Measurements from ENCODE around the gene MYL6.
"Not testable (repeated sequence)": the region's sequence is repeated elsewhere in the genome, so short reads cannot be mapped to it uniquely, and the experiment has no call there.

Gene MYL6

DNA sequence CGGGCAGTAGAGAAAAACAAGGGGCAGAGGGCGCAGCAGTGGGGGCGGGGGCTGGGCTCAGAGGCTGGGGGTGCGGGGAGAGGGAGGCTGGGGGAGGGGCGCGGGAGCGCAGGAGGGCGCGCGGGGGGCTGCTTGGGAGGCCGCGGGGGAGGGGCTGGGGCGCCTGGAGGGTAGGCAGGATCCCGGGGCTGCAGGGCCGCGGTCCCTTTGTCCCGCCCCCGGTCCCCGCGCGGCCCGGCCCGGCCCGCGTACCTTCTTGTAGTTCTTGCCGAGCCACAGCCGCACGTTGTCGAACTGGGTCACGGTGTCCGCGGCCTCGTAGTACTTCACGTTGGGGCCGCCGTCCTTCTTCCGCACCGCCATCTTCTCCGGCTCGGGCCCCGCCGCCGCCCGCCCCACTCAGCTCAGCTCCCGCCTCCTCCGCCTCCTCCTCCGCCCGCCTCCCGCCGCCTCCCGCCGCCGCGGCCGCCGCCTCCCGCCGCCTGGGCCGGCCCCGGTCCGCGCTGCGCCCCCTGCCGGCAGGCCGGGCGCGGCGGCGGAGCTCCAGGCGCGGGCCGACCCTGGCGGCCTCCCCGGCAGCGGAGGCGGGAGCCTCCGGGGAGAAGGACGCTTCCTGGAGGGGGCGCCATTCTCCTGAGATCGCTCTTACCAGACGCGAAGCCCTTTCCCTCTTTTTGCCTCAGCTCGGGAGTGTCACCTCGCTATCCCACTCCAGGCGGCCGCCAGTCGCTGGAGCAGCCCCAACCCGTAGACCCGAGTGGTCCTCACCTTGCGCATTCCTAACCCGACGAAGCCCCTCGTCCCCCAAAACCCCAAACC lies 31.1 kb downstream of the MYL6 start, which contains the start of gene SMARCC2:
TSS of gene SMARCC2 (minus strand) at position 385 of the 819 bp plus-strand sequence. CDS start at position 363, 22 bp downstream.
- peak; percentile 66 for DNase-seq (ENCODE audit: low read depth)

DNA sequence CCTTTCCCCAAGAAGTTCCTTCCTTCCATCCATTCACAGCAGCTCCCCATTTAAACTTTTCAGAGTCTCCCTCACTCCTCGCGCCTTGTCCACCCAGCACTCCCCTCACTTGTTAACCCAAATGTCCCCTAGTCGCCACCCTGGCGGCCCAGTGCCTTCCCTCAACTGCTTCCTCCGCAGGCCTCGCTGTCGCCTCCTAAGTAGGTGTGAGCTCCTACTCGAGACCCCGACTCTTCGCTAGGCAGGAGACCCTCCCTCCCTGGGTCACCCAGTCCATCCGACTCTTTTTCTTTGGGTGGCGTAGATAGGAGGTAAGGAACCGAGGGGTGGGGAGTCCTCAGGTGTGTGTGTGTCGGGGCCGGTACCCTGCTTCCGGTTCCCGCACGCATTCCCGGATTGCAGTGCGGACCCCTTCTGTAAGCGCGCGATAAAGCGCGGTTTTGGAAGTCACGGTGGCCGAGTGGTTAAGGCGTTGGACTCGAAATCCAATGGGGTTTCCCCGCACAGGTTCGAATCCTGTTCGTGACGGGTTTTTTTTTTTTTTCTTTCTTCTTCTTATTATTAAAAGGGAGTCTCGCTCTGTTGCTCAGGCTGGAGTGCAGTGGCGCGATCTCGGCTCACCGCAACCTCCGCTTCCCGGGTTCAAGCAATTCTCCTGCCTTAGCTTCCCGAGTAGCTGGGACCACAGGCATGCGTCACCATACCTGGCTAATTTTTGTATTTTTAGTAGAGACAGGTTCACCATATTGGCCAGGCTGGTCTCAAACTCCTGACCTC lies 31.9 kb downstream of the MYL6 start:
- peak; percentile 46 for DNase-seq (ENCODE audit: low read depth)

DNA sequence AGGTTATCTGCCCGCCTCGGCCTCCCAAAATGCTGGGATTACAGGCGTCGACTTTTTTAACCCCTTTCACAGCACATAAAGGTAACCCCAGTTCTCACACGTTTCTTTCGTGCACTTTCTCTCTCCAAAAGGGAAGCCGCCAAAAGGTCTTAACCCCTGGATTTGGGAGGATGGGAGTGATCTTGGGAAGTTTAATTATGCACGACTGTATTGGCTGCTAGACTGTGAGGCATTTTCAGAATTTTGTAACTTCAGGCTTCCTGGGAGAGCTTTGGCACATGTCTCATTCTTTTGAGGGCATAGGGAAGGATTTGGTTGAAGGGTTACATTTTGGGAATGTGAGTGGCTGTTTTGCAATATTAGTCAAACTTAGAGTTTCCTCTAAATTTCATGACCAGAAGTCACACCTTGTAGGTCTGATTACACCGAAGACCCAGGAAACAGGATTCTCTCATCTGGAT lies 32.6 kb downstream of the MYL6 start:
- DNase-seq (ENCODE audit: low read depth), result no peak

DNA sequence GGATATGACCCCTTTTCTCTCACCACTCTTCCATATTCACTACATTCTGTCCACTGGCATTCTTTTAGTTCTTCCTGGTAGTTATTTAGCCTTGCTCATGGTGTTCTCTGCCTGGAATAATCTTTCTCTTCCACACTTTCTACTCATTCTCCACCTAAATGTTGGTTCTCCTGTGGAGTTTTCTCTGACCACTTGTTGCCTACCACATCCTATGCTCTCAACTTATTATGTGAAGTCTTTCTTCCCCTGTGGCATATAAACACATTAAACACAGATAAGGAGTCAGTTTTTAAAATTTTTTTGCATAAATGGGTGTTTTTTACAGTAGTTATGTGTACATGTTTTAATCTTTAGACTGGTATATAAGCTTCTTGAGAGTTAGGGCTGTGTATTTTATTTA lies 34.4 kb downstream of the MYL6 start:
- no peak for DNase-seq (ENCODE audit: low read depth)

DNA sequence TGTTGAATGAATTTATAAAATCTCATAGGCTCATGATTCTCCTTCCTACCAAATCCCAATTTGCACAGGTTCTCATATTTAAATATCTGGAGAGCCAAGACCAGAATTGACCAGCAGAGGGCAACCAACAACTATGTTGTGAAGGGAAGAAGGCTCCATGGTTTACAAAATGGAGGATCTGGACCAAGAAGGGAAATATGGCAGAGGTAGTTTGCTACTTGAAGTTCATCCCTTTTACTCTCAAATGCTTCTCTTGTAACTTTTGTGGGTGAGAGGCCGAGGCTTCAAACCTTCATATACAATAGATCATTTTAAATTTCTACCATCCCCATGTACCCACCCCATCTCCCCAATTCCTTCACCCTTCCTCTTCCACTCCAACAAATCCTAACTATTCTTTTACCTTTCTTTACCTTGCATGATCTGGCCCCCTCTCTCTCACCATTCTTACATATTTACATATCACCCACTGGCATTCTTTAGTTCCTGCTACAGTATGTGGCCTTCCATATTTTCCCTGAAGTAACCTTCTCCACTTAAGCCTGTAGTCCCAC lies 34.9 kb downstream of the MYL6 start:
- peak; percentile 62 for DNase-seq (ENCODE audit: low read depth)

DNA sequence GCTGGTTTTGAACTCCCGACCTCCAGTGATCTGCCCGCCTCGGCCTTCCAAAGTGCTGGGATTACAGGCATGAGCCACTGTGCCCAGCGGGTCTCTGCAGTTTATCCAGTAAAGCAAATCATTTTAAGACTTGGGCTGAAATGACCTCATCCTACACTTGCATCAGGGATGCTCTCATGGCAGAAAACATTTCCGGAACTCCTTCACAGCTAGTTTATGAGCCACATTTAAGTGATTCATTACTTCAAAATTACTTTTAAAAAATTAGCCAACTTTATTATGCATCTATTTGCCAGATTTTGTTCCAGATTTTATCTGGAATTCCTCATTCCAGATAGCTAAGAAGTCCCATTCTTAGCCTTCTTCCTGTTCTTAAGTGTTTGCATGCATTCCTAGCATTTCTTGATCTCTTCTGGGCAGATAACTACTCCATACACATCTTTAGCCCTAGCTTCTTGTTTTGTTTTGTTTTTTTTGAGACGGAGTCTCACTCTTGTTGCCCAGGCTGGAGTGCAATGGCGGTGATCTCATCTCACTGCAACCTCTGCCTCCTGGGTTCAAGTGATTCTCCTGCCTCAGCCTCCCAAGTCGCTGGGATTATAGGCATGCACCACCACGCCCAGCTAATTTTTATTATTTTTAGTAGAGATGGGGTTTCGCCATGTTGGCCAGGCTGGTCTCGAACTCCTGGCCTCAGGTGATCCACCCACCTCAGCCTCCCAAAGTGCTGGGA lies 38.8 kb downstream of the MYL6 start:
- DNase-seq (ENCODE audit: low read depth), result not testable (repeated sequence)

DNA sequence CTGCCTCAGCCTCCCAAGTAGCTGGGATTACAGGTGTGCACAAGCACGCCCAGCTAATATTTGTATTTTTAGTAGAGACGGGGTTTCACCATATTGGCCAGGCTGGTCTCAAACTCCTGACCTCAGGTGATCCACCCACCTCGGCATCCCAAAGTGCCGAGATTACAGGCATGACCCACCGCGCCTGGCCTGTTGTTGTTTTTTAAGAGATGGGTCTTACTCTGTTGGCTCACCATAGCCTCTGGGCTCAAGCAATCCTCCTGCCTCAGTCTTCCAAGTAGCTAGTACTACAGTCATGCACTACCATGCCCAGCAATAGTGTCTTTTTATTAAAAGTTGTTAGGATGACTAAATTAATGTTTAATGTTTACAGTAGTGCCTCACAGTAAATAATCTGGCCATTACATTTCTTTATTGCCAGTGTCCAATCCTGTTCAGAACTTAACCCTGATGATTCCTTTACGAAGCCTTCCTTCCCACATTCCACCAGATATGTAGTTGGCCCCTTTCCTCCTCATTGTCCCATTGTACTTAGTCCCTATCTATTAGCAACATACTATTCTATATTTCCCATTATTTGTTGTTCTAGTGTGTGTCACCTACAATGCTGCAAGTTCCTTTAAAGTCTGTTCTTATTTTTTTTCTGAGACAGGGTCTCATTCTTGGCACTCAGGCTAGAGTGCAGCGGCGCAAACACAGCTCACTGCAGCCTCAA lies 39.9 kb downstream of the MYL6 start:
- no peak for DNase-seq (ENCODE audit: low read depth)

DNA sequence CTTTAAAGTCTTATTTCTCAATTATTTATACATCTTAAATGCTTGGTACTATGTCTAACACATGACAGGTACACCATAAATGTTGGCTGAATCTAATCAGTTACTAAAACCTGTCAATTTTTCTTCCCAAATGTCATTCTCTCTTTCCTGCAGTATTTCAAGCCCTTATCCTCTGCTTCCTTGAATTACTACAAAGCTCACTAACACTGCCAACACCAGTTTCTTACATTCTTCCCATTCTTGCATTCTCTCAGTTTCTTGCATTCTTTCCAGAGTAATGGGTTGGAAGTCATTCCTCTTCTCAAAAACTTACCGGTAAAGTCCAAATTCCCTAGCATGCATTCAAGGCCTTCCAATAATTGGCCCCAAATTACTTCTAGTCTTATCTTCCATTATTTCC lies 40.7 kb downstream of the MYL6 start:
- no peak for DNase-seq (ENCODE audit: low read depth)

DNA sequence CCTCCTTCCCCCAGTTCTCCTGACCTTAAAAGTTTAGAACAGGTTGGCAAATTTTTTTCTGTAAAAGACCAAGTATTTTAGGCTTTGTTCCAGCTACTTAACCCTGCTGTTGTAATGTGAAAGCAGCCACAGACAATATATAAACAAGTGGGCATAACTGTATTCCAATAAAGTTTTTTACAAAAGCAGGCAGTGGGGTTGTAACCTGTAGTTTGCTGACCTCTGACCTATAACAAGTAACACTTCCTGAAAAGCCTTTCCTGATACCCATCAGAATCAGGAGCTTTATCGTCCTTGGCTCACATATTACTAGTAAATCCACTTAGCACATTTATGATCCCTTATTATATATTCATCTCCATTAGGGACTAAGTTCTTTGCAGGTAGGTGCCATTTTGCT lies 44.2 kb downstream of the MYL6 start:
- no peak for DNase-seq (ENCODE audit: low read depth)

DNA sequence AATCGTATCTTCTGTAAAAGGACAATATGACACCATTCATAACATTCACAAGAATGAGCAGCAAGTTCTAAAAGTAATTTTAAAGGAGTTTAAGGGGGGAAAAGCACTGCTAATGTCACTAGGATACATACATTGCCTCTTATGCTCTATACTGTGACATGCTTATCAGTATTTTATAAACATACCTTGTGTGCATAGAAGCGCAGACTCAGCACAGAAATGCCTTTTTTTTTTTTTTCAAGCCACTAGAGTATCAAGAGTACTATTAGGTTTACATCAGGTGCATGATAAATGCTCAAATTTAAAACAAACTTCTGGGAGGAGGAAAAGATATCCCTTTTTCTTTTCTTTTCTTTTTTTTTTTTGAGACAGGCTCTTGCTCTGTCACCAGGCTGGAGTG lies 44.7 kb downstream of the MYL6 start:
- DNase-seq (ENCODE audit: low read depth), result no peak

DNA sequence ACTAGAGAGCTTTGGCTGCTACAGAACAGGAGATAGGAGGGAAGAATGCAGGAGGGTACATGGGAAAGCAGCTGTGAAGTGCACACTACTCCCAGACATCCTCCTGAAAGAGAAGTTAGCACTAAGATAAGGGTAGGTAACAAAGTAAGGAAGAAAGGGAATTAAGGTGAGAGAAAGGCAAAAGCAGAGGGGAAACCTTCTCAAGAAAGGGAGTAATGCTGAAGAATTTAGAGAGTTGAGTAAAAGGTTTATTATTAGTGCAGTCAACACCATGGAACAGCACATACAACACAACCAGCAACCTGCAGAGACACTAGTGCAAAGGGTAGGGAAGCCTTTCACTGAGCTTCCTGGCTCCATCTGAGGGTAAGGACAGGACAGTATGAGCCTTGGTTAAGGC lies 46.1 kb downstream of the MYL6 start:
- DNase-seq (ENCODE audit: low read depth), result no peak

DNA sequence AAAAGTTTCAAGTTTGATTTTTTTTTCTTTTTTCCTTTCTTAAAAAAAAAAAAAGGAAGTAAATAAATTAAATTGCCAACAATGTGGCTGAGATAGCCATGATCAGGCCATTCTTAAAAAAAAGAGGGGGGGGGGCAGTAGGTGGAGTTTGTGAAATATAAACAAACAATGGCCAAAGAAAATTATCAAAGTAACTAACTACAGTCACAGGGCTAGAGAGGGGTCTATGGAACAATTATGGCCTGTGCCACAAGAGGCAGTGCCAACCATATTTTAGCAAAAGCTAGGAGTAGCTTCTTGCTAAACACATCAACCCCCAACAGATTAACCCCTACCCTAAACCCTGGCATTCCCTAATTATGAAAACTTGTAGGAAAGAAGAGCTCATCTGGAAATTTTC lies 47.3 kb downstream of the MYL6 start:
- no peak for DNase-seq (ENCODE audit: low read depth)

DNA sequence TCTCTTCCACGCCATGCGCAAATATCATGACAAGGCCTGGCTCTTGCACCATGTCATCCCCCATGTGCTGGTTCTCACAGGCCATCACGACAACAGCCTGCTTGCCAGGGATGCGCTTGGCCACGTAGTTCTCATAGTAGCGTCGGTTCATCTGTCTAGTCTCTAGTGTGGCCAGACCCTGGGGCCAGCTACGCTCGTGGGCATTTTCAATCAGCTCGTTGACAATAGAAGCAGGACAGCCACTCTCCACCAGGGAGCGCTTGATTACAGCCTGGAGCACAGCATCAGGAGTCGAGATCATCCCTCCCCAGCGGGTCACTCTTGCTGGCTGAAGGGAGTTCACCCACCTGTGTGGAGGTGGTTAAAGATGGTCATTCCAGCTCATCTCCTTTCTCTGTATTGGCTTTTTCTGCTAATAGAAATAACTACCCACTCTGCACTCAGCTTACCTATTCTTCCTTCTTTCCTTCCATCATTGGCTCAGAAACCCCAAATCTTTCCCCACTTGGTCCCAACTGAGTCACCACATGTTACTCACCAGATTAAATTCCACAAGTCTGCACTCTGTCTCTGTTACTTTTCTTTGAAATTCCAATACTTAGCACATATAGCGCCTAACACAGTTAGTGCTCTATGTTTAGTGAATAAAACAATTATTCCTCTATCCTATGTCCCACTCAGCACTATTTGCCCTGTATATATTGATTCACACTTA lies 48.5 kb downstream of the MYL6 start:
- DNase-seq (ENCODE audit: low read depth), result no peak

DNA sequence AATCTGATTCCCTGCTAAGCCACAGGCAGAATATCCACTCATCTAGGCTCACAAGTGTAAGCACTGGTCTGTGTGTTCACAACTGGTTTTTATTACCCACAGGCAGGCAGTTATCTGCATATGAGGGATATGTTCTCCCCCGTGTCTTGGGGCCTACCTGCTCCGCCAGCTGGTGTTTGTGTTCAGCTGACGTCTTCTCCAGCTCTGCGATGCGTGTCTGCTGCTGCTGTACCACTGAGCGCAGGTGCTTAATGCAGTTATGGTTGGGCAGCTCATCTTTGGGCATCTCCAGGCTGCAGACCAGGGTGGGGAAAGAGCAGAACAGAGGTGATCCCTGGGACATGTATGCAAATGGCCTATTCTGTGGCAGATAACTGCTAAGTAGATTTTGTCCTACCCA lies 49.8 kb downstream of the MYL6 start:
- no peak for DNase-seq (ENCODE audit: low read depth)

Data from stimulated activated CD8-positive, alpha-beta memory T cell treated with anti-CD3 and anti-CD28 coated beads, Interleukin-15, amount 100 ng/mL, for 1 hour (primary cell).